Astrocyte of the spinal cord (primary cell): ENCODE results near the gene ATP2B2.

ENCODE experiments used
- DNase-seq: peaks from one replicate; pipeline ENCODE4 v3.0.0; 2011; ENCODE audit warnings: low read depth, low spot score
- H3K4me3 ChIP-seq: 2 replicates; pipeline ENCODE4 v1.5.1; 2011; ENCODE audit warnings: low read depth, mild to moderate bottlenecking, low read length, moderate library complexity
- in situ Hi-C: cut with HindIII; loops from 2 replicates; pipeline ENCODE4 v1.10.0; 2017; ENCODE audit warnings: low sequenced_read_pairs
- TF ChIP-seq, protein P1 (sequence below): IDR thresholded peaks from 2 replicates; pipeline ENCODE4 v1.5.1; 2012; ENCODE audit warnings: low read depth, mild to moderate bottlenecking, low read length, inconsistent platforms

Gene ATP2B2

GRCh38 chr3:10344147-10344943 lies 161.0 kb downstream of the ATP2B2 start:
- no peak overlapping the region for H3K4me3 ChIP-seq
- TF ChIP-seq, protein P1, sequence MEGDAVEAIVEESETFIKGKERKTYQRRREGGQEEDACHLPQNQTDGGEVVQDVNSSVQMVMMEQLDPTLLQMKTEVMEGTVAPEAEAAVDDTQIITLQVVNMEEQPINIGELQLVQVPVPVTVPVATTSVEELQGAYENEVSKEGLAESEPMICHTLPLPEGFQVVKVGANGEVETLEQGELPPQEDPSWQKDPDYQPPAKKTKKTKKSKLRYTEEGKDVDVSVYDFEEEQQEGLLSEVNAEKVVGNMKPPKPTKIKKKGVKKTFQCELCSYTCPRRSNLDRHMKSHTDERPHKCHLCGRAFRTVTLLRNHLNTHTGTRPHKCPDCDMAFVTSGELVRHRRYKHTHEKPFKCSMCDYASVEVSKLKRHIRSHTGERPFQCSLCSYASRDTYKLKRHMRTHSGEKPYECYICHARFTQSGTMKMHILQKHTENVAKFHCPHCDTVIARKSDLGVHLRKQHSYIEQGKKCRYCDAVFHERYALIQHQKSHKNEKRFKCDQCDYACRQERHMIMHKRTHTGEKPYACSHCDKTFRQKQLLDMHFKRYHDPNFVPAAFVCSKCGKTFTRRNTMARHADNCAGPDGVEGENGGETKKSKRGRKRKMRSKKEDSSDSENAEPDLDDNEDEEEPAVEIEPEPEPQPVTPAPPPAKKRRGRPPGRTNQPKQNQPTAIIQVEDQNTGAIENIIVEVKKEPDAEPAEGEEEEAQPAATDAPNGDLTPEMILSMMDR: peak; percentile 96
- DNase-seq: peak; percentile 55
- in situ Hi-C loops: no loop called here

- TF ChIP-seq, protein P1: no peak
- no peak overlapping the region for H3K4me3 ChIP-seq
- no peak for DNase-seq
- in situ Hi-C loops: no loop called here
Measured at GRCh38 chr3:10343526-10343925, 161.9 kb downstream of the ATP2B2 start.

- TF ChIP-seq, protein P1: no peak
- in situ Hi-C loops: no loop called here
- no peak overlapping the region for H3K4me3 ChIP-seq
- no peak for DNase-seq
Measured at GRCh38 chr3:10342781-10343180, 162.6 kb downstream of the ATP2B2 start.

DNA sequence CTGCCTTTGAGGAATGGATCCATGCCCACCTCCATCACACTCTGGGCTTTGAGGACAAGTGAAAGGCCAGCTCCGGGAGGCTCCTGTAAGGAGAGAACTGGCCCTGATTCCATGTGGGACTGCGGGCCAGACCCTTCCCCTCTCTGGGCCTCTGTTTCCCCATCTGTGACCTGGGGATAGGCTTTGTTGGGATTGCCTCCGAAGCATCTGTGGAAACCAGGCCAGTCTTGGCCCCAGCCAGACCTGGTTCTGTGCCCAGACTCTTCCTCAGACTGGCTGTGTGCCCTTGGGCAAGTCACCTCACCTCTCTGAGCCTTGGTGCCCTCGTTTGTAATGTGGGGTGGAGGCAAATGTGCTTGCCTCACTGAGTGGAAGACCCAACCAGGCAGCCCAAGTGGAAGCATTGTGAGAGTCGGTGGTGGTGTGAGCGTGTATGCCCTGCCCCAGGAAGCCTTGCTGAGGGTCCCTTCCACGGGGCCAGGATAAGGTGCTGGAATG lies 163.4 kb downstream of the ATP2B2 start:
- DNase-seq: no peak
- in situ Hi-C loops: no loop called here
- TF ChIP-seq, protein P1: no peak
- H3K4me3 ChIP-seq: no peak overlapping the region

DNA sequence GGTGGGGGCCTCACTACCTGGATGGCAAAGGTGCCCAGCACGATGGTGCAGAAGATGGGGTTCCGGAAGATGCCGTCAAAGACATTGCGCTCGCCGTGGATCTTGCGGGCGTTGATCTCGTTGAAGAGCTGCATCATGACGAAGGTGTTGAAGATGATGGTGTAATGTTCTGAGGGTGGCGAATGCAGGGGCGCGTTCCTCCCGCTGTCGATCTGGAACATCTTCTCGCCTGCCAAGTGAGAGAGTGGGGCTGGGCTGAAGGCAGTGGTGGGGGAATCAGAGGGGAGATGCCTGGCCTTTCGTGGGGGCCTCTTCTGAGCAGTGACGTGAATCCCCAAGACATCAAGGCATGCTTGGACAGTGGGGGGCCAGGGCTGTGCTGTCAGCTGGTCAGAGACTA lies 164.9 kb downstream of the ATP2B2 start:
- in situ Hi-C loops: no loop called here
- no peak overlapping the region for H3K4me3 ChIP-seq
- TF ChIP-seq, protein P1: no peak
- no peak for DNase-seq

DNA sequence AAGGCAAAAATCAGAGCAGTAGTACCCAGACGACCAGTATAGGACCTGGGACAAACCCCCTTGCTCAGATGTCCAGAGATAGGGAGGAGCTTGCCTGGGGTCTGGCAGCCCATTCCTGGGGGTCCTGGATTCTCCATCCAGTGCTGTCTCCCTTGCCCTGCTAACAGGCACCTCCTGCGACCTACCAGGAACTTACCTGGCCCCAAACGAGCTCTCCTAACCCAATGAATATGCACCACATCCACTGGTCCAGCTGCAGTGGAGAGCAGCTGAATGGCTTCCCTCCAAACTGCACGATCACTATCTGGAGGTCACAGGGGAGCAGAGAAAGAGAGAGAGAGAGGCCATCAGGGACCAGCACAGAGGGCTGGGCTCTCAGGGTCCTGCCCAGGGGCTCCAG lies 165.3 kb downstream of the ATP2B2 start:
- in situ Hi-C loops: no loop called here

More for the DNA sequence above, 165.3 kb downstream of the ATP2B2 start:
- H3K4me3 ChIP-seq: no peak overlapping the region
- TF ChIP-seq, protein P1: no peak
- DNase-seq: no peak
